Hepatocyte (in vitro differentiated cells): ENCODE measurements around the gene SMIM22. TPM values are rescaled to one million over a fixed set of nuclear protein-coding genes. Genes with fewer than 3 reads are reported as not detected.

ENCODE experiments used
- DNase-seq: peaks from one replicate; pipeline ENCODE4 v3.0.0-alpha.2; 2016; ENCODE audit warnings: low spot score
- H2AFZ ChIP-seq: fragments of 200-600 bp; sonication (generic); 2 replicates; pipeline ENCODE4 v1.6.0; 2016; ENCODE audit warnings: antibody characterized with exemption, mild to moderate bottlenecking
- H3K27ac ChIP-seq: fragments of 200-600 bp; sonication (generic); 2 replicates; pipeline ENCODE4 v1.5.1; 2016; ENCODE audit warnings: mild to moderate bottlenecking
- H3K27me3 ChIP-seq: fragments of 200-600 bp; sonication (generic); 2 replicates; pipeline ENCODE4 v1.6.1; 2016
- H3K36me3 ChIP-seq: fragments of 200-600 bp; sonication (generic); replicated peaks from 2 replicates; pipeline ENCODE4 v1.5.1; 2016; ENCODE audit warnings: low read depth; ENCODE audit not compliant: insufficient read depth
- H3K4me1 ChIP-seq: fragments of 200-600 bp; sonication (generic); 2 replicates; pipeline ENCODE4 v1.5.1; 2016; ENCODE audit warnings: mild to moderate bottlenecking, moderate library complexity; ENCODE audit not compliant: insufficient read depth
- H3K4me2 ChIP-seq: fragments of 200-600 bp; sonication (generic); 2 replicates; pipeline ENCODE4 v1.6.0; 2016
- H3K4me3 ChIP-seq: fragments of 200-600 bp; sonication (generic); 2 replicates; pipeline ENCODE4 v1.5.1; 2016; ENCODE audit warnings: mild to moderate bottlenecking
- H3K79me2 ChIP-seq: fragments of 200-600 bp; sonication (generic); 2 replicates; pipeline ENCODE4 v1.6.0; 2017; ENCODE audit warnings: mild to moderate bottlenecking
- H3K9me2 ChIP-seq: fragments of 200-600 bp; sonication (generic); replicated peaks from 2 replicates; pipeline ENCODE4 v1.6.0; 2017; ENCODE audit warnings: mild to moderate bottlenecking; ENCODE audit not compliant: insufficient read depth
- H3K9me3 ChIP-seq: fragments of 200-600 bp; sonication (generic); 2 replicates; pipeline ENCODE4 v1.5.1; 2016; ENCODE audit warnings: low read depth, mild to moderate bottlenecking
- H4K20me1 ChIP-seq: fragments of 200-600 bp; sonication (generic); 2 replicates; pipeline ENCODE4 v1.6.0; 2016; ENCODE audit warnings: mild to moderate bottlenecking; ENCODE audit not compliant: insufficient read depth, poor library complexity, severe bottlenecking
- EZH2 ChIP-seq: fragments of 200-600 bp; sonication (generic); IDR thresholded peaks from 2 replicates; pipeline ENCODE4 v1.6.1; 2016; ENCODE audit warnings: antibody characterized with exemption, mild to moderate bottlenecking, borderline replicate concordance
- EZH2phosphoT487 ChIP-seq: fragments of 200-600 bp; sonication (generic); IDR thresholded peaks from one replicate; pipeline ENCODE4 v1.6.1; 2018; ENCODE audit warnings: antibody characterized with exemption, mild to moderate bottlenecking, low read depth, moderate library complexity; ENCODE audit not compliant: unreplicated experiment, severe bottlenecking
- WGBS: methylation state at CpG from one replicate; pipeline ENCODE4 v1.1.6; 2016; ENCODE audit warnings: low lambda C conversion rate; ENCODE audit errors: missing lambda C conversion rate; 5-methylcytosine and 5-hydroxymethylcytosine counted together
- polyA plus RNA-seq: library from polyadenylated mRNA; unstranded; fragments of >200 nt; fragmentation: Nextera tagmentation; extraction: Ambion mirVana; gene quantifications from 2 replicates; pipeline ENCODE4 v1.2.1, GENCODE V29; 2016
- total RNA-seq: library from RNA; depleted of rRNA; stranded (reverse); fragments of >200 nt; gene quantifications from 2 replicates; pipeline ENCODE4 v1.2.3, GENCODE V29; 2014
- TF ChIP-seq, protein P1 (sequence below): fragments of 200-600 bp; sonication (generic); IDR thresholded peaks from 2 replicates; pipeline ENCODE4 v1.5.1; 2016; ENCODE audit warnings: antibody characterized with exemption, mild to moderate bottlenecking; ENCODE audit not compliant: poor library complexity

The SMIM22 gene
- total and polyA plus RNA-seq, 2 experiments from 2014 or later, result 15.1 TPM; not detected in 1

DNA sequence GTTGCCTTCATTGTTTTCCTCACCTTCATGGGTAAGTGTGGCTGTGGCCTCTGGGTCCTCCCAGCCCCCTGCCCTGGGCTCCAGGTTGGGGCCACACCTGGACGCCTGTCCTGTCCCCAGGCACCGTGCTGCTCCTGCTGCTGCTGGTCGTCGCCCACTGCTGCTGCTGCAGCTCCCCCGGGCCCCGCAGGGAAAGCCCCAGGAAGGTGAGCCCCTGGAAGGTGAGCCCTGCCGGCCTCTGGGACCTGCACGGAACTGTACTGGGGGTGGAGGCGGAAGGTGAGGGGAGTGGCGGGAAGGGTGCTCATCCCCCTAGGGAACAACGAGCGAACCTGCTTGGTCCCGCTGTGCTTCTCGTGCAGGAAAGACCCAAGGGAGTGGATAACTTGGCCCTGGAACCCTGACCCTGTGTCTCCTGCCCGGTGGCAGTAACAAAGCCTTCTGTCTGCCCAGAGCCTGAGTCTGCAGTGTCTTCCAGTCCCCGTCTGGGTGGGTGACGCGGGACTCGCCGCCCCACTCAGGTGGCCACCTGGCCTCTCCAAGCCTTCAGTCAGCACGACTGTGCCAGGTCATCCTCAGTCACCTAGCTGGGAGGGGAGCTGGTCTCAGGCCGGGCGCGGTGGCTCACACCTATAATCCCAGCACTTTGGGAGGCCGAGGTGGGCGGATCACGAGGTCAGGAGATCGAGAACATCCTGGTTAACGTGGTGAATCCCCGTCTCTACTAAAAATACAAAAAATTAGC, 831 bp downstream of the SMIM22 start:
- Histone ChIP-seq H2AFZ (no peak overlapping the region), H3K9me3 (no peaks in the 10 kb centered on the region), H3K27ac (no peak overlapping the region), H3K4me1 (peaks cover under 1% of the 10 kb centered on the region), H3K79me2 (peaks cover 3% of the 10 kb centered on the region), H3K4me3 (no peak overlapping the region), H3K9me2 (no peaks in the 10 kb centered on the region), H3K27me3 (no peaks in the 10 kb centered on the region), H3K36me3 (no peaks in the 10 kb centered on the region), H3K4me2 (no peak overlapping the region), H4K20me1 (no peaks in the 10 kb centered on the region)
- TF ChIP-seq EZH2 (no peak), EZH2phosphoT487 (no peak)
- TF ChIP-seq, protein P1, sequence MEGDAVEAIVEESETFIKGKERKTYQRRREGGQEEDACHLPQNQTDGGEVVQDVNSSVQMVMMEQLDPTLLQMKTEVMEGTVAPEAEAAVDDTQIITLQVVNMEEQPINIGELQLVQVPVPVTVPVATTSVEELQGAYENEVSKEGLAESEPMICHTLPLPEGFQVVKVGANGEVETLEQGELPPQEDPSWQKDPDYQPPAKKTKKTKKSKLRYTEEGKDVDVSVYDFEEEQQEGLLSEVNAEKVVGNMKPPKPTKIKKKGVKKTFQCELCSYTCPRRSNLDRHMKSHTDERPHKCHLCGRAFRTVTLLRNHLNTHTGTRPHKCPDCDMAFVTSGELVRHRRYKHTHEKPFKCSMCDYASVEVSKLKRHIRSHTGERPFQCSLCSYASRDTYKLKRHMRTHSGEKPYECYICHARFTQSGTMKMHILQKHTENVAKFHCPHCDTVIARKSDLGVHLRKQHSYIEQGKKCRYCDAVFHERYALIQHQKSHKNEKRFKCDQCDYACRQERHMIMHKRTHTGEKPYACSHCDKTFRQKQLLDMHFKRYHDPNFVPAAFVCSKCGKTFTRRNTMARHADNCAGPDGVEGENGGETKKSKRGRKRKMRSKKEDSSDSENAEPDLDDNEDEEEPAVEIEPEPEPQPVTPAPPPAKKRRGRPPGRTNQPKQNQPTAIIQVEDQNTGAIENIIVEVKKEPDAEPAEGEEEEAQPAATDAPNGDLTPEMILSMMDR, result no peak
- 93% methylated on average over 22 of the region's 30 CpGs for WGBS
- no peak for DNase-seq

DNA sequence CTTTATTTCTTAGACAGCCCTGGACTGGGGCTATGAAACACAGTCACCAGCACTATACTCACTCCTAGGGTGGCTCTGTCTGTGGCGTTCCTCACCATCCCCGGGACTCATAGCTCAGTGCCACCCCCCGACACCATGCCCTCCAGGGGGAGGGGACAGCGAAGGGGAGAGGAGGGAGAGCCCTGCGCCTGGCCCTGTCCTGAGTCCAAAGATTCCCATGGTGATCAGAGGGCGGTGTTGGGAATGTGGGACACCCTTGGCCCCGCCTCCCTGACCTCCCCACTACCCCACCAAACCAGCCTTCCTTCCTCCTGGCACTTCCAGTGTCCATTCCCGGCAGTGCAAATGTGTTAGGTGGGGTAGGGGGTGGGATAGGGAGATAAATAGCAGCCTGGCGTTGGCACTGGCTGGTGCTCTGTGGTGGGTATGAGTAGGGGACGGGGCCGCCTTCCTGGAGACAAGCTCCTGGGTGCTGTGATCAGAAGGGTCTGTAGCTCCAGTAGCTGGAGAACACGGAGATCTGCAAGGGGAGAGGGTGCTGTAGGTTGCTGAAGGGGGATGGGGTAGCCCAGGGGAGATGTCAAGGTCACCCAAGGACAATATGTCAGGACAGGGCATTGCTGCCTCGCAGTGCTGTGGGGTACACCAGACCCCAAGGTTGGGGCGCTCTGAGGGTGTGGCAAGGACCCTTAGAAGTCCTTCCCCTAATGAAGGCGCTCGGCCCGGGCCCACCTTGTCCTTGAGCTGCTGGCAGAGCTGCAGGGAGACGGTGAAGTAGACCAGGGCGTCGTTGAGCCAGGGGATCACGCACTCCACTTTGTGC, 2.0 kb downstream of the SMIM22 start:
- Histone ChIP-seq H3K4me2 (no peak overlapping the region), H3K9me2 (no peaks in the 10 kb centered on the region), H3K4me1 (peaks cover 8% of the 10 kb centered on the region), H3K27me3 (no peaks in the 10 kb centered on the region), H4K20me1 (no peaks in the 10 kb centered on the region), H3K9me3 (no peaks in the 10 kb centered on the region), H3K36me3 (no peaks in the 10 kb centered on the region), H3K27ac (no peak overlapping the region), H2AFZ (no peak overlapping the region), H3K79me2 (peaks cover 3% of the 10 kb centered on the region), H3K4me3 (no peak overlapping the region)
- 88% methylated on average over 21 of the region's 21 CpGs for WGBS
- no peak for DNase-seq
- TF ChIP-seq EZH2phosphoT487 (no peak), EZH2 (no peak)
- TF ChIP-seq, protein P1, result no peak

DNA sequence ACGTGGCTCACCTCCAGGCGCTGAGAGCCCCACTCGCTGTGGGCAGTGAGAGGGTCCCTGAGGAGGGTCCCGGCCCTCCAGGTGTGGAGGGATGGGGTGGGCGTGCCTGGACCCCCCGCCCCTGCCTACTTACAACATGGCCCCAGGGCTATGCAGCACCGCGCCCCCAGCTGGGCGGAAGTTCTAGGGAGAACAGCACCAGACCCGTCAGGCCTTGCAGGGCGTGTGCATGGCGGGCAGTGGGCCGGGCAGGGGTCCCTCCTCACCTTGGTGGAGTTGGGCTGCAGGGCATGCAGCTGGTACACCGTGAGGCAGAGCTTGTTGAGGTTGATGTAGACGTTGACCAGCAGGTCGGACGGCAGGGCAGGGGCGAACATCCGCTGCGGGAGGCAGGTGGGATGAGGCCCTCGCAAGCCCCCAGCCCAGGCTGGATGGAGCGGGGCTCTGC, 2.7 kb downstream of the SMIM22 start:
- 96% methylated on average over 20 of the region's 22 CpGs for WGBS
- no peak overlapping the region for H3K27ac ChIP-seq
- no peaks in the 10 kb centered on the region for H3K9me2 ChIP-seq
- TF ChIP-seq, protein P1, result no peak
- TF ChIP-seq EZH2phosphoT487 (no peak), EZH2 (no peak)
- H3K4me1 ChIP-seq, result peaks cover 8% of the 10 kb centered on the region
- no peak overlapping the region for H2AFZ ChIP-seq
- peaks cover 3% of the 10 kb centered on the region for H3K79me2 ChIP-seq
- H4K20me1 ChIP-seq, result no peaks in the 10 kb centered on the region
- no peak for DNase-seq
- H3K27me3 ChIP-seq, result no peaks in the 10 kb centered on the region
- no peaks in the 10 kb centered on the region for H3K9me3 ChIP-seq
- no peak overlapping the region for H3K4me3 ChIP-seq
- H3K4me2 ChIP-seq, result no peak overlapping the region
- no peaks in the 10 kb centered on the region for H3K36me3 ChIP-seq
